Measurements from ENCODE around the gene ABCB8.
"Not testable (repeated sequence)": the region's sequence is repeated elsewhere in the genome, so short reads cannot be mapped to it uniquely, and the experiment has no call there.

The ABCB8 gene

GRCh38 chr7:151035026-151035717, 6.9 kb downstream of the ABCB8 start:
- no peak for DNase-seq (ENCODE audit: low read depth)

DNA sequence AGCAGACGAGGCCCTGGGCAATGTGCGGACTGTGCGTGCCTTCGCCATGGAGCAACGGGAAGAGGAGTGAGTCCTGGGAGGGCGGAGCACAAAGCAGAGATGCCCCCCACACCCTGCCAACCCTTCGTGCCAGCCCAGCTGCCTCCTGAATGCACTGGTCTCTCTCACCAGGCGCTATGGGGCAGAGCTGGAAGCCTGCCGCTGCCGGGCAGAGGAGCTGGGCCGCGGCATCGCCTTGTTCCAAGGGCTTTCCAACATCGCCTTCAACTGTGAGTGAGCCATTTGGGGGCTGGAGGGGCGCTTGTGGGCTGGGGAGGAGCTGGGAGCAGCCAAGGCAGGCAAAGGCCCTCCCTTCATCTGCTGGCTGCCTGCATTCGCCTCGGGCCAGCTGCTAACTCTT, 7.7 kb downstream of the ABCB8 start:
- no peak for DNase-seq (ENCODE audit: low read depth)

GRCh38 chr7:151038951-151039849, 10.9 kb downstream of the ABCB8 start:
- no peak for DNase-seq (ENCODE audit: low read depth)

- DNase-seq (ENCODE audit: low read depth) = no peak
Measured at GRCh38 chr7:151039850-151040548, 11.7 kb downstream of the ABCB8 start.

DNA sequence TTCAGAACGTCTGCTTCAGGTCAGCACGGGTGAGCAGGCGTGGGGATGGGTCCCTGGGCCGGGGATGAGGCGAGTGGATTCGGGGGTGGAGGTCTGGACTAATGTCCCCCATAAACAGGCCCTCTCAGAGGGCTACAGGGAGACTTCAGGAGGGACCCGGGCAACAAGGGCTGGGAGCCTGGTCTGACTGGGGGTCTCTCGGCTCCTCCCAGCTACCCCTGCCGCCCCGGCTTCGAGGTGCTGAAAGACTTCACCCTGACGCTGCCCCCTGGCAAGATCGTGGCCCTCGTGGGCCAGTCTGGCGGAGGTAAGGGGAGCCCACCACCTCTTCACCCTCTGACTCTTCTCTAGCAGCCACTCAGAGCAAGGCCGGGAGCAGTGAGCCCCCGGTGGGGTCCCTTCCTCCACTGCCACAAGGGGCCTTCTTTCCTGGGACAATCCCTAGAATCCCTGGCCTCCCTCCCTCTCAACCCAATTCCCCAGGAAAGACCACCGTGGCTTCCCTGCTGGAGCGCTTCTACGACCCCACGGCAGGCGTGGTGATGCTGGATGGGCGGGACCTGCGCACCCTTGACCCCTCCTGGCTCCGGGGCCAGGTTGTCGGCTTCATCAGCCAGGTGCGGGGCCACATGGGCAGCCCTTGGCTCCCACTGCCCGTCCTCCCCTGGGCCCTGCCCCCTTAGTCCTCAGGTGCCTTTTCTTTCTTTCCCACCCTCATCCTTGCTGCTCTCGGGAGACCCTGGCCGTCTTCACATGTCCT, 12.5 kb downstream of the ABCB8 start:
- DNase-seq (ENCODE audit: low read depth) = no peak

DNA sequence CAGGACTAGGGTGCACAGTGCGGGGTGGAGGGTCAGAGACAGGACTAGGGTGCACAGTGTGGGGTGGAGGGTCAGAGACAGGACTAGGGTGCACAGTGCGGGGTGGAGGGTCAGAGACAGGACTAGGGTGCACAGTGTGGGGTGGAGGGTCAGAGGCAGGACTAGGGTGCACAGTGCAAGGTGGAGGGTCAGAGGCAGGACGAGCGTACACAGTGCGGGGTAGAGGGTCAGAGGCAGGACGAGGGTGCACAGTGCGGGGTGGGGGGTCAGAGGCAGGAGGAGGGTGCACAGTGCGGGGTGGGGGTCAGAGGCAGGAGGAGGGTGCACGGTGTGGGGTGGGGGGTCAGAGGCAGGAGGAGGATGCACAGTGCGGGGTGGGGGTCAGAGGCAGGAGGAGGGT, 15.2 kb downstream of the ABCB8 start:
- DNase-seq (ENCODE audit: low read depth) = not testable (repeated sequence)

DNA sequence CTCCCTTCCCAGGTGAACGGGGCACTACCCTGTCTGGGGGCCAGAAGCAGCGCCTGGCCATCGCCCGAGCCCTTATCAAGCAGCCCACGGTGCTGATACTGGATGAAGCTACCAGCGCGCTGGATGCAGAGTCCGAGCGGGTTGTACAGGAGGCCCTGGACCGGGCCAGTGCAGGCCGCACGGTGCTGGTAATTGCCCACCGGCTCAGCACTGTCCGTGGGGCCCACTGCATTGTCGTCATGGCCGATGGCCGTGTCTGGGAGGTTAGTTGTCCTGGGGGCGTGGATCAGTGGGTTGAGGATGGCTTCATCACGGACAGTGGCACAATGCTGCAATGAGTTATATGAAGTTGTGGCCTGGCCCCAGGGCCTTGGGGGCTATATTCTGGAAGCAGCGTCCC, 15.7 kb downstream of the ABCB8 start:
- DNase-seq (ENCODE audit: low read depth) = no peak

DNA sequence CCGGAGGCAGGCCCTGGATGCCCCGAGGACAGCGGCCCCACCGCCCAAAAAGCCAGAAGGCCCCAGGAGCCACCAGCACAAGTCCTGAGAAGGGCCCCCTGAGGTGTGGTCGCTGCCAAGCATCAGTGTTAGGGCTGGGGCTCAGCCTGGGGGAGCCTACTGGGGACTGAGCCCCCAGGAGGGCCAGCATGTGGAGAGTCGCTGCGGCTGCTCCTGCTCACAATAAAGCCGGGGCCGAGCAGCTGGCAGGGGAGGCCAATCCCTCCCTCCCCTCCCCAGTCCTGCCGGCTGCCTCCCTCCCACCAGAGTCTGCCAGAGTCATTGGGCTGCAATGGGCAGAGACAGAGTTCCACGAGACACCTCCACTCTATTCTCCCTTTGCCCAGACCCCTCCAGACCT, 17.0 kb downstream of the ABCB8 start:
- DNase-seq (ENCODE audit: low read depth) = no peak

- DNase-seq (ENCODE audit: low read depth) = no peak
Measured at GRCh38 chr7:151045967-151046366, 17.7 kb downstream of the ABCB8 start.

DNA sequence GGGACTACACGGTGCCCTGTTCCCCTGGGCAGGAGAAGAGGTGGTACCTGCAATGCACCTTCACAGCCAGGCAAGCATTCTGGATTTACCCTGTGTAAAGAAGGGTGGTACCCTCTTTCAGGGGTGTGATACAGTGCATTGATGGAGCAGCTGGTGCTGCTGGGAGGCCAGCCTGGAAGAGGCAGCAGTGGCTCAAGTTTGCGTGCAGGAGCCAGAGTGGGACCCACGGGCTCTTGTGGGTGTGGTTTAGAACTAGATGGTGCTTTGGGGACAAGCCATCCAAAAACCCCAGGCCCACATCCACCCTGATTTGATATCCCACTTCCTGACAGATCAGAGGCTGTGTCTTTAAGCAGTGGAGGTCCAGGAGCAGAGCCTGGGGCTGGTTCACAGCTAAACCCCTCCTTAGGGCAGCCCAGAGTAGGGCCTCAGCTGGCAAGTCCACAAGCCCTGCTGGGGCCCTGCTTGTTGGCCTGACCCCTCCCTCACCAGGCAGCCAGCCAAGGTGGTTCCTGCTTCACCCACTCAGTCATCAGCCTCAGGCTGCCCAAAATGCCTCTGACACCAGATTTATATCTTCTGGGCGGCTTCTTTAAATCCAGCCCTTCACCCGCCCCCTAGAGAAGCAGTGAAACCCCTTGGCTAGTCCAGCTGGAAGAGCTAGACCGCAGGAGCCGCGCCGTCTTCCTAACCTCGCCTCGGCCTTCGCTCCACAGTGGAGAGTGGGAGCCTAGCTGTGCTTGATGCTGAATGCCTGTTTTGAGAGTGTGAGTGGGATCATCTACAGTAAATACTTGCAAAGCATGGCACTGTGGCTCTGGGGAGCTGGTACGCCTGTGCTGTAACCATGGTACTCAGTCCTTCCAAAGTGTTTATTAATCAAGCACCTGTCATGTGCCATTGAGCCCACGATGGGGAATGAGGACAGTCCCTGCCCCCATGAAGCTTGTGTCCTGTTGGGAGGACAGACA, 18.6 kb downstream of the ABCB8 start:
- DNase-seq (ENCODE audit: low read depth) = no peak

- DNase-seq (ENCODE audit: low read depth) = no peak
Measured at GRCh38 chr7:151047976-151048815, 19.9 kb downstream of the ABCB8 start, which contains the start of gene ASIC3. Gene ASIC3 (plus strand): TSS chr7:151048531. CDS start chr7:151048886, 355 bp downstream.

DNA sequence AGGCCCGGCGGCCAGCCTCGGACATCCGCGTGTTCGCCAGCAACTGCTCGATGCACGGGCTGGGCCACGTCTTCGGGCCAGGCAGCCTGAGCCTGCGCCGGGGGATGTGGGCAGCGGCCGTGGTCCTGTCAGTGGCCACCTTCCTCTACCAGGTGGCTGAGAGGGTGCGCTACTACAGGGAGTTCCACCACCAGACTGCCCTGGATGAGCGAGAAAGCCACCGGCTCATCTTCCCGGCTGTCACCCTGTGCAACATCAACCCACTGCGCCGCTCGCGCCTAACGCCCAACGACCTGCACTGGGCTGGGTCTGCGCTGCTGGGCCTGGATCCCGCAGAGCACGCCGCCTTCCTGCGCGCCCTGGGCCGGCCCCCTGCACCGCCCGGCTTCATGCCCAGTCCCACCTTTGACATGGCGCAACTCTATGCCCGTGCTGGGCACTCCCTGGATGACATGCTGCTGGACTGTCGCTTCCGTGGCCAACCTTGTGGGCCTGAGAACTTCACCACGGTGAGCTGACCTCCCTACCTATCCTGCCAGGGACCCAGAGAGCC, 20.7 kb downstream of the ABCB8 start:
- DNase-seq (ENCODE audit: low read depth) = no peak

DNA sequence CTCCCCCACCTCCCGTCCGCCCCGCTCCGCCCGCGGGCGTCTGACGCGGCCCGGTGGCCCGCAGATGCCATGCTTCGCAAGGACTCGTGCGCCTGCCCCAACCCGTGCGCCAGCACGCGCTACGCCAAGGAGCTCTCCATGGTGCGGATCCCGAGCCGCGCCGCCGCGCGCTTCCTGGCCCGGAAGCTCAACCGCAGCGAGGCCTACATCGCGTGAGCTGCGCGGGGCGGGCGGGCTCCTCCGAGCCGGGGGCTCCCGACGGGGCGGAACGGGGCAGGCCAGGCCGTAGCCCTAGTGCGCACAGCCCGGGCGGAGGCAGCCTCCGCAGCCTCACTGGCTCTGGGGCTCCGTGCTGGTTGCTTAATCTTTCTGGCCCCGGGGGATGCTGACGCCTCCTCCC, 22.9 kb downstream of the ABCB8 start:
- DNase-seq (ENCODE audit: low read depth) = no peak

- DNase-seq (ENCODE audit: low read depth) = no peak
Measured at GRCh38 chr7:151053096-151053495, 24.8 kb downstream of the ABCB8 start.

DNA sequence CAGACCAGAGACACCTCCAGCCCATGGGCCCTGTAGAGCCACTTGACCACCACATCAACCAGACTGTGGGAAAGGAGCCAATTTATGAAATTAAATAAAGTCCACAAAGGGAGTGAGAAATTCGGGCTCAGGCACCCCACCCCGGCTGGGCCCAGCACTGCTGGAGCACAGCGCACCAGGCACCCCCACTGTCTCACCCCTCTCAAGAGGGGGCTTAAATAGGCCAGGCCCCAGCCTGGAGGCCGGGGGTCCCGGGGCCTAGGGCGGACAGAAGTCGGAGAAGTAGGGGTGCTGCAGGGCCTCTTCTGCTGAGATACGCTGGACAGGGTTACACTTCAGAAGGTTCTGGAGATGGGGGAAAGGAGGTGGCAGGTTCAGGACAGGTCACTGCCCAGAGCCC, 25.5 kb downstream of the ABCB8 start:
- no peak for DNase-seq (ENCODE audit: low read depth)

- DNase-seq (ENCODE audit: low read depth) = no peak
Measured at GRCh38 chr7:151056283-151056665, 28.0 kb downstream of the ABCB8 start.

DNA sequence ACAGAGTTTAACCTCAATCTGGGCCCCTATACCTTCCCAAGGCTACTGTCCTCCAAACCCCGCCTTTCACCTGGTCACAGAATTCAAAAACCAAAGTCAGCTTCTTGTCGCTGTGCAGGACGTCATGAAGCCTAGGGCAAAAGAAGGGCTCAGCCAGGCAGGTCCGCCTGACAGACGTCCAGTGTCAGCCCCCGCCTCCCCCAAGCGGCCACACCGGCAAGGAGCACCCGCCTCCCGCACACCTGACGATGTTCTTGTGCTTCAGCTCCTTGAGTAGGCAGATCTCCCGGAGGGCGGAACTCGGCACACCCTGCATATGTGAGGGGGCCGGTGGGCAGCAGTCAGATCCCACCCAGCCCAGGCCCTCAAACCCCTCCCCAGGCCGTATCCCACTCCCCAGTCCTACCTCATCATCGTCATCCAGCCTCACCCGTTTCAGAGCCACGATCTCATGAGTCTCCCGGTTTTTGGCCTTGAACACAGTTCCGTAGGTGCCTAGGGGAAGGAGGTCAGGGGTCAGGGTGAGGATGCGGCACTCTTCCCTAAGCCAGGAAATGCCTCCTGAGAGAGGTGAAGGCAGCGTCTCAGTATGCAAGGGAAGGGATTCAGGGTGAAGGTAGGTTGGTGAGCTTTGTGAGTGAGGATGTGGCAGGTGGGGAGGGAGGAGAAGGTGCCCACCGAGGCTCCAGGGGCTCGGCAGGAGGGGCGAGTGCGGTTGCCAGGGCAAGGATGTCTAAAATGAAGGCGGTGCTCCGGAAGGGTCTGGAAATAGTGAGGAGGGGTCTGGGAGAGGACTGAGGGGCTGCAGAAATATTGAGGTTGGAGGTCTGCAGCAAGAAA, 28.6 kb downstream of the ABCB8 start:
- DNase-seq (ENCODE audit: low read depth) = no peak

GRCh38 chr7:151057506-151057988, 29.3 kb downstream of the ABCB8 start, which contains the start of gene CDK5:
Gene CDK5 (minus strand): TSS chr7:151057897. CDS start chr7:151057848, 49 bp downstream.
- no peak for DNase-seq (ENCODE audit: low read depth)
